Measurements from ENCODE around the gene CHTOP. TPM values are rescaled to one million over a fixed set of nuclear protein-coding genes. Genes with fewer than 3 reads are reported as not detected.
A peak's percentile ranks its signal among the peaks of the same experiment; 100 is the strongest.

CHTOP gene
- total RNA-seq, 1 donor from 2014 or later = 129 TPM

GRCh38 chr1:153624965-153625611 lies 8.8 kb upstream of the CHTOP start:
- DNase-seq (ENCODE audit: low spot score, unreplicated experiment) = no peak
- Mint-ChIP-seq H3K27ac (no peak overlapping the region), H3K4me3 (ENCODE audit: low read depth) (no peak overlapping the region), H3K36me3 (ENCODE audit: insufficient read depth) (peaks cover 10% of the 10 kb centered on the region), H3K4me1 (ENCODE audit: low read depth) (peaks cover 22% of the 10 kb centered on the region), H3K27me3 (no peaks in the 10 kb centered on the region), H3K9me3 (ENCODE audit: low read depth) (no peaks in the 10 kb centered on the region)
- no peak for TF ChIP-seq CTCF (IDR thresholded peaks at IDR 0.05; ENCODE audit: unreplicated experiment)

GRCh38 chr1:153626477-153626903 lies 7.4 kb upstream of the CHTOP start:
- TF ChIP-seq CTCF (IDR thresholded peaks at IDR 0.05; ENCODE audit: unreplicated experiment) = no peak
- DNase-seq (ENCODE audit: low spot score, unreplicated experiment) = no peak
- Mint-ChIP-seq H3K9me3 (ENCODE audit: low read depth) (no peaks in the 10 kb centered on the region), H3K27ac (peak overlapping the region; percentile 99), H3K4me1 (ENCODE audit: low read depth) (peaks cover 32% of the 10 kb centered on the region), H3K27me3 (no peaks in the 10 kb centered on the region), H3K36me3 (ENCODE audit: insufficient read depth) (peaks cover 7% of the 10 kb centered on the region), H3K4me3 (ENCODE audit: low read depth) (peak overlapping the region; percentile 92)

DNA sequence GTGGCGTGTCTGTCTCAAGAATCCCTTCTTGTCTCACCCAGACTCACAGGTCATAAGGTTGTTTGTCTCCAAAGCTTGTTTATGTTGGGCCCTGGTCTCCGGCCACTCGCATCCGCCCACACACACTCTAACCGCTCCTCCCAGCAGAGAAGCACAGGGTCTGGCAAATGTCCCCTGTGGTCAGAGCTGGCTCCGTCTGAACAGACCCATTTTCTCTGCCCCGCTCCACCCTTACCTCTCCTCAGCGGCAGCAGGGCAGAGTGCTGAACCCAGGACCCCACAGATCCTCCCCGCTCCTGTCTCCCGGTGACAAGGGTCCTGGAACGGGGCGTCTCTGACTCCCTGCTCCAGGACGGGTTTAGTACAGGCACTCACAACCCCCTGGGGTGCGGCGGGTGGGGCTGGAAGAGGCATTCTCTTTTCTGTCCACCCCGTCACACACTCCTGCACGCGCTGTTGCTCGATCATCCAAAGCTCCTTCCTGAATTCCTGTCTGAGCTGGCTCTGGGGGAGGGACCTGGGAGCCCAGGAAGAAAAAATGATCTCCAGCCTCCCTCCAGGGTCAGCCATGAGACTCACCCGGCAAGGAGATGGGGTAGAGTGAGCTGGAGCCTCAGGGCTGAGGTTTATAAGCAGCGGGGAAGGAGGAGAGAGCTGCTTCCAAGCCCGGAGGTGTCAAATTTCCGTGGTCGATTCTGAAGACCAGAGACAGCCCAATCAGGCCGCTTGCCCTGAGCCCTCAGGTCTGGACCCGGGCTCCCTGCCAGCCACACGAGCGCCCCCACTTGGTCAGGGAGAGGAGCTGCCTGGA lies 6.8 kb upstream of the CHTOP start, which contains the start of gene S100A13:
Gene S100A13, minus strand, starts transcription at position 602 of the 811 bp plus-strand sequence. CDS start 1,033 bp downstream, outside the sequence.
- TF ChIP-seq CTCF (IDR thresholded peaks at IDR 0.05; ENCODE audit: unreplicated experiment) = peak; percentile 84
- peak; percentile 85 for DNase-seq (ENCODE audit: low spot score, unreplicated experiment)
- H3K27me3 Mint-ChIP-seq = no peaks in the 10 kb centered on the region
- H3K9me3 Mint-ChIP-seq (ENCODE audit: low read depth) = no peaks in the 10 kb centered on the region
- peaks cover 34% of the 10 kb centered on the region for H3K4me1 Mint-ChIP-seq (ENCODE audit: low read depth)
- H3K4me3 Mint-ChIP-seq (ENCODE audit: low read depth) = peak within 1 kb of the TSS; percentile 92
- peak within 1 kb of the TSS; percentile 99 for H3K27ac Mint-ChIP-seq
- peaks cover 7% of the 10 kb centered on the region for H3K36me3 Mint-ChIP-seq (ENCODE audit: insufficient read depth)

- Mint-ChIP-seq H3K4me1 (ENCODE audit: low read depth) (peaks cover 34% of the 10 kb centered on the region), H3K9me3 (ENCODE audit: low read depth) (peaks cover under 1% of the 10 kb centered on the region), H3K27ac (peak within 1 kb of the TSS; percentile 99), H3K4me3 (ENCODE audit: low read depth) (peak within 1 kb of the TSS; percentile 92), H3K27me3 (no peaks in the 10 kb centered on the region), H3K36me3 (ENCODE audit: insufficient read depth) (peaks cover 4% of the 10 kb centered on the region)
- TF ChIP-seq CTCF (IDR thresholded peaks at IDR 0.05; ENCODE audit: unreplicated experiment) = peak; percentile 3
- no peak for DNase-seq (ENCODE audit: low spot score, unreplicated experiment)
Measured at GRCh38 chr1:153627715-153628626, 5.9 kb upstream of the CHTOP start, which contains the start of gene S100A1. S100A1 (plus strand) TSS chr1:153628434; CDS start chr1:153630522, 2,088 bp downstream.

Data from progenitor cell of endocrine pancreas (in vitro differentiated cells).